Ishikawa (cell line): ENCODE data around the gene GAMT.

Experiments
- CEBPB ChIP-seq: IDR thresholded peaks from 2 replicates; pipeline ENCODE4 v1.6.1; 2012
- CREB1 ChIP-seq: IDR thresholded peaks from 2 replicates; pipeline ENCODE4 v1.6.1; 2012; ENCODE audit warnings: low read depth
- EGR1 ChIP-seq: IDR thresholded peaks from 2 replicates; pipeline ENCODE4 v1.6.1; 2012
- EP300 ChIP-seq: IDR thresholded peaks from 2 replicates; pipeline ENCODE4 v1.6.1; 2012; ENCODE audit warnings: borderline replicate concordance
- FOXM1 ChIP-seq: IDR thresholded peaks from 2 replicates; pipeline ENCODE4 v1.6.1; 2012; ENCODE audit warnings: low read depth, borderline replicate concordance
- NFIC ChIP-seq: IDR thresholded peaks from 2 replicates; pipeline ENCODE4 v1.6.1; 2012
- RAD21 ChIP-seq: IDR thresholded peaks from 2 replicates; pipeline ENCODE4 v1.6.1; 2012; ENCODE audit warnings: low read depth
- REST ChIP-seq: IDR thresholded peaks from 2 replicates; pipeline ENCODE4 v1.6.1; 2012; ENCODE audit warnings: low read depth, mild to moderate bottlenecking
- TAF1 ChIP-seq: IDR thresholded peaks from 2 replicates; pipeline ENCODE4 v1.6.1; 2012; ENCODE audit warnings: low read depth, mild to moderate bottlenecking
- TCF12 ChIP-seq: IDR thresholded peaks from 2 replicates; pipeline ENCODE4 v1.6.1; 2012; ENCODE audit warnings: low read depth
- TEAD4 ChIP-seq: IDR thresholded peaks from 2 replicates; pipeline ENCODE4 v1.6.1; 2012
- YY1 ChIP-seq: IDR thresholded peaks from 2 replicates; pipeline ENCODE4 v1.6.1; 2012; ENCODE audit warnings: low read depth
- ZBTB7A ChIP-seq: IDR thresholded peaks from 2 replicates; pipeline ENCODE4 v1.6.1; 2012; ENCODE audit warnings: low read depth
- TF ChIP-seq, protein P1 (sequence below): IDR thresholded peaks from 2 replicates; pipeline ENCODE4 v1.6.1; 2012
- TF ChIP-seq, protein P2 (sequence below): IDR thresholded peaks from 2 replicates; pipeline ENCODE4 v1.6.1; 2012

GAMT gene

DNA sequence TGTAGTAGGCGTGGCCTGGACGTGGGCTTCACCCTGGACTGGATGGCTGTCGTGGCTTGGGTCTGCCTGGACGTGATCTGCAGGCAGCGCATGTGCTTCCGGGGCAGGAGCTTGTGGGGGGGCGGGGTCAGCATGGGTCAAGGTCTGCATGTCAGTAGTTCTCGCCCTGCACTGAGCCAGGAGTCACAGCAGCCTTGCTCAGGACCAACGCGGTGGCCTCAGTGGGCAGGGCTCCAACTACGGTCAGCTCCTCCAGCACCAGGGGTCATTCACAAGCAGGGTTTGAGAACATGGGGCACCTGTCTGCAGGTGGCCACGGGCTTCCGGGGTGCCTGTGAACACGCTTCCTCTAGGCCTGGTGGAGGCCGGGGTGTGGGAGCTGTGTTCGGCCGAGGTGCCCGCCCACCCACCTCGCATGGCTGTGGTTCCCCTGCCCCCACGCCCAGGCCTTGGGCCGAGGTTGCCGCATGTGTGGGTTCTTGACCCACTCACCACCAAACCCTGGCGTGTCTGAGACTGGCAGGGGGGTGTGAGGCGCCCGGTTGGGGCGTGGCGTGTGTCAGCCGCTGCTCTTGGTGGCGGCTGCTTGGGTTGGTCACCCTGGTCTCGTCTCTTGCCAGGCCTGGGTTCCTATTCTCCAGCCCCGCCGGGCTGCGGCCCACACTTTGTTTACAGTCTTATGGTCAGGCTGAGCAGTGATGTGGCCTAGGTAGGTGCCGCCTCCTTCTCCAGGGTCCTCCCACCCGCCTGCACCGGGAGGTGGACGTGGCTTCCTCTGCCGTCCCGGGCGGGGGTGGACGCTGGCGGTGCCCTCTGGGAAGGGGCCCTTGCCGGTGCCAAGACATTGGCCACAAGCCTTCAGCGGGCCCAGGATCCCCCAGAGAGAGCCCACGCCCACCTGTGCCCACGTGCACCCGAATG, 32.0 kb upstream of the GAMT start:
- no peak for TF ChIP-seq EP300
- TF ChIP-seq EGR1, result no peak
- TF ChIP-seq, protein P1, sequence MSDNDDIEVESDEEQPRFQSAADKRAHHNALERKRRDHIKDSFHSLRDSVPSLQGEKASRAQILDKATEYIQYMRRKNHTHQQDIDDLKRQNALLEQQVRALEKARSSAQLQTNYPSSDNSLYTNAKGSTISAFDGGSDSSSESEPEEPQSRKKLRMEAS, result no peak
- TF ChIP-seq TEAD4, result no peak
- TF ChIP-seq TCF12, result no peak

DNA sequence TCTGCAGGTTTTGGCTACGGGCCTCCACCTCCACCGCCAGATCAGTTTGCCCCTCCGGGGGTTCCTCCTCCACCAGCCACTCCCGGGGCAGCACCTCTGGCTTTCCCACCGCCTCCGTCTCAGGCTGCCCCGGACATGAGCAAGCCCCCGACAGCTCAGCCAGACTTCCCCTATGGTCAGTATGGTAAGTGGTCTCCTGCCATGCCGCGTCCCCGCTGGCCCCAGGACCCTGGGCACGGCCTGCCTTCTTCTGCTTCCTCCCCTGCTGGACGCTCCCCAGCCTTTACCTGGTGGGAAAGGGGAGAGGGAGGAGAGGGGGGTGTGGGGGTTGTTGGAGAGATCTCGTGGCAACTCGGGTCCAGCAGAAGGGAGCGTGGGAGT, 31.2 kb upstream of the GAMT start:
- no peak for TF ChIP-seq REST
- TF ChIP-seq ZBTB7A, result no peak
- TF ChIP-seq CREB1, result no peak
- TF ChIP-seq RAD21, result no peak
- TF ChIP-seq, protein P1, result no peak
- no peak for TF ChIP-seq TAF1
- TF ChIP-seq EP300, result no peak
- TF ChIP-seq, protein P2, sequence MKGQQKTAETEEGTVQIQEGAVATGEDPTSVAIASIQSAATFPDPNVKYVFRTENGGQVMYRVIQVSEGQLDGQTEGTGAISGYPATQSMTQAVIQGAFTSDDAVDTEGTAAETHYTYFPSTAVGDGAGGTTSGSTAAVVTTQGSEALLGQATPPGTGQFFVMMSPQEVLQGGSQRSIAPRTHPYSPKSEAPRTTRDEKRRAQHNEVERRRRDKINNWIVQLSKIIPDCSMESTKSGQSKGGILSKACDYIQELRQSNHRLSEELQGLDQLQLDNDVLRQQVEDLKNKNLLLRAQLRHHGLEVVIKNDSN, result no peak
- TF ChIP-seq TEAD4, result no peak
- no peak for TF ChIP-seq TCF12
- TF ChIP-seq YY1, result no peak
- no peak for TF ChIP-seq NFIC
- TF ChIP-seq EGR1, result no peak
- no peak for TF ChIP-seq CEBPB
- TF ChIP-seq FOXM1, result no peak

DNA sequence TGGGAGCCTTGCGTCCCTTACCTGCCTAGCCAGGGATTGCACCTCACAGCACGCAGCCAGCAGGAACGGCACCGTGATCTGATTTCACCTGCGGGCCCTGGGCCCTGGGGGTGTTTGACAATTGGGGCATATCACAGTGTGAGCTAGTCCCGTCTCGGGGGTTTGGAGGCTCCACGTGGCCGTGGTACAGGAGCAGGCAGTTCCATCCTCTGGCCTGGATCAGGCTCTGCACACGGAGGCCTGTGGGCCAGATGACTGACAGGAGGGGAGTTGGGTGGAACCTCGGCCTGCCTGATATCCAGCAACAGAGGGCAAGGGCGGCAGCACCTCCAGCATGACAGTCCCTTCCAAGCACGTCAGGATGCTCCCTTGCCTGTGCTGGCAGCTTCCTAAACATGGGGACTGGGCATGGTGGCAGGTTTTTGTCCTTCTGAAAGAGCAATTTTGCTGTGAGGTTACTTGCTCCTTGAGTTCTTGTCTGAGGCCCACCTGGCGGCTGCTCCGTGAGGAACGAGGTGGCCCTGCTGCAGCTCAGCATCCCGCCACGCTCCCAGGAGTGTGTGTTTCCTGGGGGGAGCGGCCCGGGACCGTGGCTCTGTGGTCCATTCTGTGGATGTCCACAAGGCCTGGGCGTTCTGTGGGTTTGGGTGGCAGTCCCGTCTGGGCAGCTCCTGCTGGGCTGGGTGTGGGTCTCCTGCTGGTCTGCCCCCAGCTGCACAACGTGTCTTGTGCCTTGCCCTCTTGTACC, 30.6 kb upstream of the GAMT start:
- no peak for TF ChIP-seq NFIC
- TF ChIP-seq, protein P1, result no peak
- no peak for TF ChIP-seq CREB1

DNA sequence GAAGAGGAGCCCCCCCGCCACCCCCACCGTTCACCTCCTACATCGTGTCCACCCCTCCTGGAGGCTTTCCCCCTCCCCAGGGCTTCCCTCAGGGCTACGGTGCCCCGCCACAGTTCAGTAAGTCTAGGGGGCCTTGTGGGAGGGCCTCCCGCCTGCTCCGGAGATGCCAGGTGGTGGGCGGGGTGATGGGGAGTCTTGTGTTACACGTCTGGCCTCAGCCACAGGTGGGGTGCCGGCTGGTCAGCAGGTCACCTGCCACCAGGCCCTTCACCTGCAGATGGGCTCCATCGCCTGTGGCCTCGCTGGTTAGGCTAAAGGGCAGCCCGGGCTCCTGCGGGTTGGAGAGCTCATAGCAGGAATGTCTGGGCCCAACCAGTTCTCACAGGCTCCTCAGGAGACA, 28.9 kb upstream of the GAMT start:
- TF ChIP-seq TAF1 (no peak), REST (no peak), NFIC (no peak), TEAD4 (no peak), TCF12 (no peak), CEBPB (no peak), RAD21 (no peak), YY1 (no peak), ZBTB7A (no peak), EP300 (no peak), FOXM1 (no peak), CREB1 (no peak)
- TF ChIP-seq, protein P2, result no peak
- TF ChIP-seq, protein P1, result no peak

GRCh38 chr19:1429750-1430149, 28.4 kb upstream of the GAMT start:
- TF ChIP-seq TAF1, result no peak
- no peak for TF ChIP-seq EGR1
